Vagina (tissue), 2 donors: Measurements from ENCODE around the gene UGDH.

Experiments
- POLR2A ChIP-seq, 2 donors: fragments of 450-650 bp; IDR thresholded peaks; one replicate each; pipeline ENCODE4 v1.6.1; 2017; ENCODE audit warnings: antibody characterized with exemption in 2 of 2, mild to moderate bottlenecking in 2 of 2, moderate library complexity in 2 of 2
- TF ChIP-seq, protein P1 (sequence below), 3 experiments: fragments of 450-650 bp in 2 of 3; fragments of 200-600 bp in 1 of 3; sonication (generic) in 1 of 3; IDR thresholded peaks; one replicate each; pipeline ENCODE4 v1.5.1; 2017 to 2019; ENCODE audit warnings: antibody characterized with exemption in 3 of 3, mild to moderate bottlenecking in 2 of 3, moderate library complexity in 2 of 3

GRCh38 chr4:39455486-39455885, 71.8 kb downstream of the UGDH start:
- no peak for TF ChIP-seq POLR2A (IDR thresholded peaks at IDR 0.05)
- TF ChIP-seq, protein P1, sequence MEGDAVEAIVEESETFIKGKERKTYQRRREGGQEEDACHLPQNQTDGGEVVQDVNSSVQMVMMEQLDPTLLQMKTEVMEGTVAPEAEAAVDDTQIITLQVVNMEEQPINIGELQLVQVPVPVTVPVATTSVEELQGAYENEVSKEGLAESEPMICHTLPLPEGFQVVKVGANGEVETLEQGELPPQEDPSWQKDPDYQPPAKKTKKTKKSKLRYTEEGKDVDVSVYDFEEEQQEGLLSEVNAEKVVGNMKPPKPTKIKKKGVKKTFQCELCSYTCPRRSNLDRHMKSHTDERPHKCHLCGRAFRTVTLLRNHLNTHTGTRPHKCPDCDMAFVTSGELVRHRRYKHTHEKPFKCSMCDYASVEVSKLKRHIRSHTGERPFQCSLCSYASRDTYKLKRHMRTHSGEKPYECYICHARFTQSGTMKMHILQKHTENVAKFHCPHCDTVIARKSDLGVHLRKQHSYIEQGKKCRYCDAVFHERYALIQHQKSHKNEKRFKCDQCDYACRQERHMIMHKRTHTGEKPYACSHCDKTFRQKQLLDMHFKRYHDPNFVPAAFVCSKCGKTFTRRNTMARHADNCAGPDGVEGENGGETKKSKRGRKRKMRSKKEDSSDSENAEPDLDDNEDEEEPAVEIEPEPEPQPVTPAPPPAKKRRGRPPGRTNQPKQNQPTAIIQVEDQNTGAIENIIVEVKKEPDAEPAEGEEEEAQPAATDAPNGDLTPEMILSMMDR (IDR thresholded peaks at IDR 0.05), result no peak
